ENCODE data around the gene ATP1A1.

The ATP1A1 gene

DNA sequence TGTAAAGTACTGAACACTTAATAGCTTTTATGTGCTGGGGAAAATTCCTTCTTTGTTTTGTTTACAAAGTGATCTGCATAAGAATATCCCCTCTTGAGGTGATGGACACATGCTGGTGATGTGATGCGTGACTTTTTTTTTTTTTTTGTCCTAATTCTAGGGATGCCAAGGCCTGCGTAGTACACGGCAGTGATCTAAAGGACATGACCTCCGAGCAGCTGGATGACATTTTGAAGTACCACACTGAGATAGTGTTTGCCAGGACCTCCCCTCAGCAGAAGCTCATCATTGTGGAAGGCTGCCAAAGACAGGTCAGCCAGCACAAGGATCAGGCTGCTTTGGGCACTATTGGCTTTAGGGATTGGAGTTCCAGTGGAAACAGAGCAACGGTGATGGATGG is 24.7 kb downstream of the ATP1A1 start:
- H3K27ac ChIP-seq (ENCODE audit: low read depth, low read length) = no peak overlapping the region
- no peaks in the 10 kb centered on the region for H3K9me3 ChIP-seq (ENCODE audit: low read length)
- H3K36me3 ChIP-seq (ENCODE audit: insufficient read depth, low read length) = peaks cover 90% of the 10 kb centered on the region
- H3K4me3 ChIP-seq (ENCODE audit: low read depth in 1 of 2, low read length in 2 of 2) = no peak overlapping the region
- no peaks in the 10 kb centered on the region for H3K4me1 ChIP-seq (ENCODE audit: insufficient read depth, low read length)
- no peaks in the 10 kb centered on the region for H3K27me3 ChIP-seq (ENCODE audit: control insufficient read depth in 1 of 2, insufficient read depth in 2 of 2, low read length in 2 of 2)
- H3K9ac ChIP-seq (ENCODE audit: low read length) = no peak overlapping the region

DNA sequence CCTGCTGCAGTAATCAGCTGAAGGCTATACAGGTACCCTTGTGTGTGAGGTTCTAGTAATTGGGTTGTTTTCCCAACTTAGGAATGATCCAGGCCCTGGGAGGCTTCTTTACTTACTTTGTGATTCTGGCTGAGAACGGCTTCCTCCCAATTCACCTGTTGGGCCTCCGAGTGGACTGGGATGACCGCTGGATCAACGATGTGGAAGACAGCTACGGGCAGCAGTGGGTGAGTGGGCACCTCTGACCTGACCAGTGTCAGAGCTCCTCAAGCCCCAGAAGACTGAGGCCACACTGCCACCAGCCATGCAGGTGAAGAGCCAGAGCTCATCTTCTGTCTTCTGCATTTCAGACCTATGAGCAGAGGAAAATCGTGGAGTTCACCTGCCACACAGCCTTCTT is 27.7 kb downstream of the ATP1A1 start:
- Histone ChIP-seq H3K27me3 (ENCODE audit: control insufficient read depth in 1 of 2, insufficient read depth in 2 of 2, low read length in 2 of 2) (no peaks in the 10 kb centered on the region), H3K36me3 (ENCODE audit: insufficient read depth, low read length) (peaks cover 94% of the 10 kb centered on the region), H3K4me3 (ENCODE audit: low read depth in 1 of 2, low read length in 2 of 2) (no peak overlapping the region), H3K9ac (ENCODE audit: low read length) (no peak overlapping the region), H3K27ac (ENCODE audit: low read depth, low read length) (no peak overlapping the region), H3K4me1 (ENCODE audit: insufficient read depth, low read length) (no peaks in the 10 kb centered on the region), H3K9me3 (ENCODE audit: low read length) (no peaks in the 10 kb centered on the region)

DNA sequence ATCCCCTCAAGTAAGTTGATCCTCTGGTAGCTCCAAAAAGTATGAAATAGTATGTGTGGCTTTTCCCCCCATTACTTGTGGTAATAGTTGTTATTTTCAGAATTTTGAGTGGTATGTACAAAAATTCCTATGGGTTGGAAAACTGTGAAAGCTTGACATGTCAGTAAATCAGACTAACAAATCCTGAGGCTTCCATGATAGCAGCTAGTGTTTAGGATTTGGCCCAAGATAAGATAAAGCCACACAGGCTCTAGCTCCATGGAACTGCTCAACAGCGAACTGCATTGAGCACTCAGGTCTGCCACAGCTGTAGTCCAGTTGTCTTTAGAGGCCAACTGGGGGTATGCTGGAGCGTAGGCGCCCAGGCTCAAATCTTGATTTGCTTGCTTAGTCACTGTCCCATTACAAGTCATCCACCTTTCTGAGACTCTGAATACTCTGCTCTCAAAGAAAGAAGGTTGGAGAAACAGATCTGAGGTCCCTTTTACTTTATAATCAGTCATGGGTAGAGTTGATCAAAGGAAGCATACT is 28.7 kb downstream of the ATP1A1 start:
- Histone ChIP-seq H3K27me3 (ENCODE audit: control insufficient read depth in 1 of 2, insufficient read depth in 2 of 2, low read length in 2 of 2) (no peaks in the 10 kb centered on the region), H3K4me3 (ENCODE audit: low read depth in 1 of 2, low read length in 2 of 2) (no peak overlapping the region), H3K9ac (ENCODE audit: low read length) (no peak overlapping the region), H3K27ac (ENCODE audit: low read depth, low read length) (no peak overlapping the region), H3K4me1 (ENCODE audit: insufficient read depth, low read length) (no peaks in the 10 kb centered on the region), H3K9me3 (ENCODE audit: low read length) (no peaks in the 10 kb centered on the region), H3K36me3 (ENCODE audit: insufficient read depth, low read length) (peaks cover 99% of the 10 kb centered on the region)

DNA sequence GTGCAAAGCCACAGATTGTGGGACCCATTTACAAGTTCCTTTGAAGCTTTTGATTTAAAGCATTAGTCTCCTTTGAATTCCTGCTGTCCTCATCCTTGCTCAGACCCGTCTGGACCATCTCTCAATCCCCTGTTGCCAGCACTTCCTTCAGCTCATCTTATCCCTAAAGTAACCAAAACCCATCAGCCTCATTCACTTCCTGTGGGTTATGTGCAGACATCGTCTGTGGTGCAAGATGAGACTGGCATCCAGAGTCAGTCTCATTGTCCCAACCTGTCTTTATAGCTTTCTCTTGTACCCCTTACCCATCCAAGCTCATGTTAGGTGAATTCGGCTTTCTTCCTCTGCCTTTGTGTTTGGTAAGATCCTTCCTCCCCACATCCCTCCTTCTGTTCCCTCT is 29.3 kb downstream of the ATP1A1 start:
- Histone ChIP-seq H3K9ac (ENCODE audit: low read length) (no peak overlapping the region), H3K27ac (ENCODE audit: low read depth, low read length) (no peak overlapping the region), H3K4me3 (ENCODE audit: low read depth in 1 of 2, low read length in 2 of 2) (no peak overlapping the region), H3K27me3 (ENCODE audit: control insufficient read depth in 1 of 2, insufficient read depth in 2 of 2, low read length in 2 of 2) (no peaks in the 10 kb centered on the region), H3K36me3 (ENCODE audit: insufficient read depth, low read length) (peaks cover 97% of the 10 kb centered on the region), H3K9me3 (ENCODE audit: low read length) (no peaks in the 10 kb centered on the region), H3K4me1 (ENCODE audit: insufficient read depth, low read length) (no peaks in the 10 kb centered on the region)

DNA sequence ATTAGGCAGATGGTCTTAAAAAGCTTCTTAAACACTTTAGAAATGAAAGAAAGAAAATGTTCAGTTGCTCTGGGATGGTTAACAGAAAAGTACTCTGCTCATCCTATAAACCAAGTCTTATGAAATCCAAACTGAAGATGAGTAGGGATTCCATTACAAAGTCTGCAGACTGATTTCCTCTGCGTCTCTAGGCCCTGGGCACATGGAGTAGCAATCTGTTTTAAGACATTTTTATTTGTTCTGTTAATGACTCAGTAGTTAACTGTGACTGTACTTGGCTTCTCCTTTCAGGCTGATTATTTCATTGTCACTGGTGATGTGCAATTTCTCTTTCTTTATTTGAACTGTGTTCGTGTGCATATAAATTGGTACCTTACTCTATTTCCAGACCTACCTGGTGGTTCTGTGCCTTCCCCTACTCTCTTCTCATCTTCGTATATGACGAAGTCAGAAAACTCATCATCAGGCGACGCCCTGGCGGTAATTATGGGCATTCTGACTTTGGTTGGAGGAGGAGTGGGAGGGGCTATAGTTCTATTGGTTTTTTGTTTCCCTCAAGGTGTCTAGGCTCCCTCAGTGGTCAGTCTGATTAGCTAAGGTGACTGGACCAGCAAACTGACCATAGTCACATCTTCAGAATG is 30.6 kb downstream of the ATP1A1 start:
- H3K27ac ChIP-seq (ENCODE audit: low read depth, low read length) = no peak overlapping the region
- no peaks in the 10 kb centered on the region for H3K4me1 ChIP-seq (ENCODE audit: insufficient read depth, low read length)
- H3K9me3 ChIP-seq (ENCODE audit: low read length) = no peaks in the 10 kb centered on the region
- no peaks in the 10 kb centered on the region for H3K27me3 ChIP-seq (ENCODE audit: control insufficient read depth in 1 of 2, insufficient read depth in 2 of 2, low read length in 2 of 2)
- no peak overlapping the region for H3K9ac ChIP-seq (ENCODE audit: low read length)
- peaks cover 92% of the 10 kb centered on the region for H3K36me3 ChIP-seq (ENCODE audit: insufficient read depth, low read length)
- no peak overlapping the region for H3K4me3 ChIP-seq (ENCODE audit: low read depth in 1 of 2, low read length in 2 of 2)

DNA sequence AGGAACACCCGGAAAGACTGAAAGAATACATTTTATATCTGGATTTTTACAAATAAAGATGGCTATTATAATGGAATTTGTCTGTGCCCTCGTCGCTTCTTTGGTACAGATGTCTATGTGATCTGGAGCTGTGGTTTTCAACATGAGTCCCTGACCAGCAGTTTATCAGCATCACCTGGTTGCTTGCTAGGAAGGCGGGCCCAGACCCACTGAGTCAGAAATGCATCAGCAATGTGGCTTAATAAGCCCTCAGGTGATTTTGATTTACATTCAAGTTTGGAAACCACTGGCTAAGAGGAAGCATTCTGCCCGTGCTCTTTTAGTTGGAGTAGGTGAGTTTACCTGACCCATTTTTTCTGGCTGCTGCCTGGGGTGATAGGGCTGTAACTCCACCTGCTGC is 31.7 kb downstream of the ATP1A1 start:
- Histone ChIP-seq H3K4me1 (ENCODE audit: insufficient read depth, low read length) (no peaks in the 10 kb centered on the region), H3K4me3 (ENCODE audit: low read depth in 1 of 2, low read length in 2 of 2) (no peak overlapping the region), H3K27me3 (ENCODE audit: control insufficient read depth in 1 of 2, insufficient read depth in 2 of 2, low read length in 2 of 2) (no peaks in the 10 kb centered on the region), H3K9me3 (ENCODE audit: low read length) (no peaks in the 10 kb centered on the region), H3K36me3 (ENCODE audit: insufficient read depth, low read length) (peaks cover 81% of the 10 kb centered on the region), H3K27ac (ENCODE audit: low read depth, low read length) (no peak overlapping the region), H3K9ac (ENCODE audit: low read length) (no peak overlapping the region)

DNA sequence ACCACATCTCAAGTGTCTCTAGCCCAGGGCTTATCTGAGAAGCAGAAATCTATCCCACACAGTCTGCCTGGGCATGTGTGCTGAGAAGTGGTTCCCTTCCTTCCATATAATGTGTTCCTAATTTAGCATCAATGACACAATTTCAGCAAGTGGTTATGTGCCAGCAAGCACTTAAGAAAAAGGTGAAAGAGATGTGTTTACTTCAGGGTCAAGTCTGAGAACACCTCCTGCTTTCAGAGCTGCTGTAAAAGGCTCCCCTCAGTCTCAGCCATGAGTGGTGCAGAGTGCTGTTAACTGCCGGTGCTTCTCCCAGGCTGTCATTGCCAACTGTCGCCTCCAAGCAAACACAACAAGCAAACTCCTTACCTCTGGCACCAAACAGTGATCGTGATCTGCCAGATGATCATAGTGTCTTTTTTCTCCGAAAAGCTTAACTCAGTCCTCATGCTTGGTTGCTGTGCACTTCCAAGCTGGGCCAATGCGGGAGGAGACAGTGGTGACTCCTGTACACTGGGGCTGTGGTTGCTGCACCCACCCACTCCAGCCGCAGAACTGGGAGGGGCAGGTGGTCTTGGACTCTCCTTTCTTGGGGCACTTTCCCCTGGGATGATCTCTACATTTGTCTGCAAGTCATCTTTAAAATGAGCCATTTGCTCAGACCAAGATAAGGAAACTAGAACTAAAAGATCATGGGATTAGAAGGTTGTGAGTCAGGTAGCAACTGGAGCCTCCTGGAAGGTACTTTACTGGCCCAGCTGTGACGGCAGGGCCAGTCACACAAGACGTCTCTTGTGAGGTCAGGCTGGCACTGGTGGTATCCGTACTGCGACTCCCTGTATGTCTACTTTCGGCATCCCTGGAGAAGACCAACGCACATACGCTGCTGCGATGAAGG is 32.4 kb downstream of the ATP1A1 start:
- no peak overlapping the region for H3K9ac ChIP-seq (ENCODE audit: low read length)
- H3K4me1 ChIP-seq (ENCODE audit: insufficient read depth, low read length) = no peaks in the 10 kb centered on the region
- H3K27me3 ChIP-seq (ENCODE audit: control insufficient read depth in 1 of 2, insufficient read depth in 2 of 2, low read length in 2 of 2) = no peaks in the 10 kb centered on the region
- peaks cover 73% of the 10 kb centered on the region for H3K36me3 ChIP-seq (ENCODE audit: insufficient read depth, low read length)
- H3K9me3 ChIP-seq (ENCODE audit: low read length) = no peaks in the 10 kb centered on the region
- no peak overlapping the region for H3K27ac ChIP-seq (ENCODE audit: low read depth, low read length)
- H3K4me3 ChIP-seq (ENCODE audit: low read depth in 1 of 2, low read length in 2 of 2) = no peak overlapping the region

DNA sequence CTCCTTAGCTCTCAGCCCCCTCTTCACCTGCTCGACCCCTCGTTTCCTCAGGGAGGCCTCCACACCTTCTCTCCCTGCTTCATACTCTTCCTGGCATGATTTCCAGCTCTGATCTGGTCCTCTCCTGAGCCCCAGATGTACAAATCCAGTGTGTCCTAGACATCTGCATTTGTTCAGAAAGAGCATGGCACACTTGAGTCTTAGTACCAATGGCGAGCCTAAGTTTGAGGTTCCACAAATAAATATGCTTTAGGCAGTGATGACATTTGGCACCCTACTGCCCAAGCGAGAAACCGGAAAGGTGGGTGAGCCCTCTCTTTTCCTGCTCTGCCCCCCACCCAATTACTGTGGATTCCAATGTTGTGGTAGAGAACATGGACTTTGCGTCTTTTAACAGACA is 34.0 kb downstream of the ATP1A1 start:
- Histone ChIP-seq H3K27ac (ENCODE audit: low read depth, low read length) (no peak overlapping the region), H3K9me3 (ENCODE audit: low read length) (no peaks in the 10 kb centered on the region), H3K36me3 (ENCODE audit: insufficient read depth, low read length) (peaks cover 58% of the 10 kb centered on the region), H3K4me1 (ENCODE audit: insufficient read depth, low read length) (no peaks in the 10 kb centered on the region), H3K9ac (ENCODE audit: low read length) (no peak overlapping the region), H3K27me3 (ENCODE audit: control insufficient read depth in 1 of 2, insufficient read depth in 2 of 2, low read length in 2 of 2) (no peaks in the 10 kb centered on the region), H3K4me3 (ENCODE audit: low read depth in 1 of 2, low read length in 2 of 2) (no peak overlapping the region)

DNA sequence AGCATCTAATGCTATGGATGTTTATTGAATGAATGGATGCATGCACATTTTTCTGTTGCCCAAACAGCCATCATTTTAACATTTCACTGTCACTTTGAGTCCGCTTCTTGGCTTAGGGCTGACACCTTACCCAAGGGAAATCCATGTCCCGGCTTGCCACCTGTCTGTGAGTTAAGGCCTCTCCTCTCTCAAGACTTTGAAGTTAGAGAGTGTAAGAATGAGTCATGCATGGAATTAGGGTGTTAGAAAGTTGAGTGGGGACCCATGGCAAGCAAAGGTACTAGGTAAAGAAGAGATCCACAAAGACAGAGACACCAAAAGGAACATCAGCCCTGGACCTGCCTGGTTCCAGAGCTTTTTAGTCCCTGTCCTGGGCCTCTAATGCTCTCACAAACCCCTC is 35.1 kb downstream of the ATP1A1 start:
- no peak overlapping the region for H3K4me3 ChIP-seq (ENCODE audit: low read depth in 1 of 2, low read length in 2 of 2)
- H3K27ac ChIP-seq (ENCODE audit: low read depth, low read length) = no peak overlapping the region
- H3K27me3 ChIP-seq (ENCODE audit: control insufficient read depth in 1 of 2, insufficient read depth in 2 of 2, low read length in 2 of 2) = no peaks in the 10 kb centered on the region
- H3K36me3 ChIP-seq (ENCODE audit: insufficient read depth, low read length) = peaks cover 46% of the 10 kb centered on the region
- H3K9ac ChIP-seq (ENCODE audit: low read length) = no peak overlapping the region
- H3K9me3 ChIP-seq (ENCODE audit: low read length) = no peaks in the 10 kb centered on the region
- no peaks in the 10 kb centered on the region for H3K4me1 ChIP-seq (ENCODE audit: insufficient read depth, low read length)

DNA sequence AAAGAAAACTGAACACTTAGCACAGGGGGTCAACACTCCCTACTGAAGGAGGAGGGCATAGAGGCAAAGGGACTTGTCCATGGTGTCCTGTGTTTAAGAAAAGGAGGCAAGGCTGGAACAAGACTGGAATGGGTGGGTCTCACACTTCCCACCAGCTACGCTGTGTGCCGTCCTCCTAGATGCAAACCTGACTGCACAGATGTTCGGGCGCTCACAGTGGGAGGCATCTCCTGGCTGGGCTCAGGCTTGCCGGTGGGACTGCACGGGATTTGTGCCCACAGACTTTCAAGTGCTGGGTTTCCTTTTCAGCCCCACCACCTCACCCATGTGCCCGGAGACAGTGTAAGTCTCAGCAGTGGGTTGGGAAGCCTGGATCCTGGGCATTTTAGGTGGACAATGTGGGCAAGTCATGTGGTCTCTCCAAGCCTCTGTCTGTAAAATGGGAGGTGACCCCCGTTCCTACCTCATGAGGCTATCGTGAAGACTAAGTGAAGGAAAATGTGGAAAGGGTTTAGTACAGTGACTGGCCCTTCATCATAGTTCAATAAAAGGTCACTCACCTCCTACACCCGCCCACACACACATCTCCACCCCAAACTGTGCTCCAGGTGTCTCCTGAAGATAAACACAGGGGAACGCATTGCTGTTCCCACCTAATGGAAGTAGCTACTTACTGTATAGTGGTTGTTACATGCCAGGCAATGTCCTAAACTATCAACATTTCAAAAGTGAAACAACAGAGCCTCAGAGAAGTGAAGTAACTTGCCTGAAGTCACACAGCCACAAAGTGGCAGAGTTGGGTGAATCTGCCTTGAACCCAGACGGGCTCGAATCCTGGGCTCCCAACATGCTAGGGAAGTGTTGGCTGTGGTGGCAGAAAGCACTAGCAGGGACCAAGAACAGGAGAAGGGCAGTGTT is 36.0 kb downstream of the ATP1A1 start:
- no peak overlapping the region for H3K27ac ChIP-seq (ENCODE audit: low read depth, low read length)

DNA sequence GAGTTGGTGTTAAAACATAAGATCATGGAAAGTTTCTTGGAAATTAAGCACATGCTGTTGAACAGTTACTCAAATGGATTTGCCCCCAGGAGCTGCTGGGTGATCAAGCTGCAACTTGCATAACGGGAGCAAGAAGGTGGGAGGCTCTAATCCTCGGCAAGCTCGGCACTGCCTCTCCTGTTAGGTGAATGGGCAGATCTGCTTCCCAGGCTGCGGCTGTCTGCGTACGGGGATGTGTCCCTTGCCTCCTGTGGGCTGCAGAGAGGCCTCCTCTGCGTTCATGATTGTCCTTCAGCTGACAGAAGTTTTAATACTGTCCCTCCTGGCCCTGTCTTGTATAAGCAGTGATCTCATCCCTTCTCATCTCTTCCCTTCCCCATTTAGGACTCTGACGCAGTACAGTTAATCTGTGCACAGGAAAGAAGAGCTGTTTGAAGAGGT is 36.7 kb downstream of the ATP1A1 start:
- Histone ChIP-seq H3K27me3 (ENCODE audit: control insufficient read depth in 1 of 2, insufficient read depth in 2 of 2, low read length in 2 of 2) (no peaks in the 10 kb centered on the region), H3K9me3 (ENCODE audit: low read length) (no peaks in the 10 kb centered on the region), H3K4me3 (ENCODE audit: low read depth in 1 of 2, low read length in 2 of 2) (no peak overlapping the region), H3K27ac (ENCODE audit: low read depth, low read length) (no peak overlapping the region), H3K4me1 (ENCODE audit: insufficient read depth, low read length) (no peaks in the 10 kb centered on the region), H3K36me3 (ENCODE audit: insufficient read depth, low read length) (peaks cover 31% of the 10 kb centered on the region), H3K9ac (ENCODE audit: low read length) (no peak overlapping the region)

More for the DNA sequence above, 36.0 kb downstream of the ATP1A1 start:
- Histone ChIP-seq H3K27me3 (ENCODE audit: control insufficient read depth in 1 of 2, insufficient read depth in 2 of 2, low read length in 2 of 2) (no peaks in the 10 kb centered on the region), H3K9ac (ENCODE audit: low read length) (no peak overlapping the region), H3K9me3 (ENCODE audit: low read length) (no peaks in the 10 kb centered on the region), H3K4me3 (ENCODE audit: low read depth in 1 of 2, low read length in 2 of 2) (no peak overlapping the region), H3K4me1 (ENCODE audit: insufficient read depth, low read length) (no peaks in the 10 kb centered on the region), H3K36me3 (ENCODE audit: insufficient read depth, low read length) (peaks cover 38% of the 10 kb centered on the region)

Data from muscle layer of colon (tissue), 2 donors.